Raji (cell line): ENCODE data around the gene CCDC34.

Source experiments
- POLR2A ChIP-seq: IDR thresholded peaks from 2 replicates; pipeline ENCODE4 v1.6.1; 2011; ENCODE audit warnings: low read depth, low read length, control low read depth; ENCODE audit not compliant: insufficient read depth

The CCDC34 gene

GRCh38 chr11:27317751-27318150, 45.3 kb downstream of the CCDC34 start:
- TF ChIP-seq POLR2A = no peak

DNA sequence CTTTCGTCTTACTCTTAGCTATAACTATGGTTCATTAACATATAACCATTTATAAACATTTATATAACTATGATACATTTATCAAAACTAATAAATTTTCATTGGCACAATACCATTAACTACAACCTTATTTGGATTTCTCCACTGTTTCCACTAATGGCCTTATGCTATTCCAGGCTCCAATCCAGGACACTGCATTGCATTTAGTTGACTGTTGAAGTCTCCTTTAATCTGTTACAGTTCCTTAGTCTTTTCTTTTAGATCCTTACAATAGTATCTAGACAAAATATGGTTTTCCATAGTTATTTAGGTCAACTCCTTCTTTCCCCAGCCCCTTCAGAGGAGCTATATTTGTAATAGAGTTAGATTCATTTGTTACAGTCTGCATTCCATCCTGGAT, 47.2 kb downstream of the CCDC34 start:
- no peak for TF ChIP-seq POLR2A

DNA sequence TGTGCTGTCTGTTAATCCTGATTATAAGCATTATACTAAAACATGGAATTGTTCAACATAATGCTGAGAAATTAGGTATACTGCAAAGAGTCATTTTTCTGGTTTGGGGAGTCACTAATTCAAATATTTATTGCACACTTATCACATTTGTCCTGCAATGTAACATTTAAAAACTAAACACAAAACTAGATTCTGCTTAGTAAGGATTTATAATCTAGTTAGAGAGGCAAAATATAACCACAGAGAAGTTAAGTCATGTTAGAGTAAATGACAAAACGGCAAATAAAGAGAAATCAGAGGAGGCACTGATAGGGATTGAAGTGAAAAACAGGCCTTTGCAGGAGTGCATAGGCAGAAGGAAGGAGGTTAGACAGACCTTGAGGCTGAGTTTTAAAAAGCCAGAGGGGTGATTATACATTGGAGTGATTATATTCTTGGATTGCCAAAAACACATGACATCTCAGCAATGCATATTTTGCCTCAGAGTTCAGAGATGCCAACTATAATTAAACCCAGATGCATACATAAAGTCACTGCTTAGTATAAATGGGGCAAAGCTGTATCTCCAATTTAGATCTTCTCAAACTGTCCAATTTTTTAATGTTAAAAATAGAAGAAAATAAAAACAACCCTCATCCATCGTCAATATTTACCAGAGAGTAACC, 49.7 kb downstream of the CCDC34 start:
- no peak for TF ChIP-seq POLR2A

DNA sequence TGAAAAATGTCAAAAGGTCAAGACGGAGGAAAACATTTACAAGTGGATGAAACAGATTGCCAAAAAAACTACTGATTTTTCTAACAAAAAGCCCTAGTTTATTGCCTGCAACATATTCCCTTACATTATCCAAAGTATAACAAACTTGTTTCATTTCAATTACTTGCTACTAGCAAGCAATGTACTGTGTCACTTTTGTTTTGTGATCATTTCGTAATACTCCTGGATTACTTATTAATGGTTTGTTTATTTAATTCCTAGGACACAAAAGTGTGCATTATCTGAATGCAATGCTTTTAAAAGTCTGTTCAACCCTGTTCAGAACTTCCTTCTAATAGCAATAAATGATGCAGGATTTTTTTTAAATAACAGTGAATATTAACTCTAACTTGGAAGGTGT, 50.9 kb downstream of the CCDC34 start:
- no peak for TF ChIP-seq POLR2A

DNA sequence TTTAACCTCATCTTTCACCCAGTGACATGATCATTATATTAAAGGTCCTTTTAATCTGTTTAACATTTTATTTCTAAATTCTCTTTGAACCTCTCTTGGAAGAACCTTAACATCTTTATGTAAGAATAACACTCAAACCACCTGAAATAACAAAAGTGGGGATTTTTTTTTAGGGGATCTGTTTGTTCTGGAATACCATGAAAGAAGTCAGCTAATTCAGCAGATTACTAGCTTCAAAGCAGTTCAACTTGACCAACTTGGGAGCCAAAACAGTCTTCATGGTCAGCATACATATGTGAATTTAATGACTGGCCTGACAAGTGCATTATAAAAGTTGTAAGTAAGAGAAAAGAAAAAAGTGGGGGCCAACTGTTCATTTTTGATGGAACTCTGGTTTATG, 52.3 kb downstream of the CCDC34 start:
- no peak for TF ChIP-seq POLR2A

- no peak for TF ChIP-seq POLR2A
Measured at GRCh38 chr11:27310182-27310581, 52.8 kb downstream of the CCDC34 start.

GRCh38 chr11:27309046-27309445, 54.0 kb downstream of the CCDC34 start:
- no peak for TF ChIP-seq POLR2A

- no peak for TF ChIP-seq POLR2A
Measured at GRCh38 chr11:27307232-27307631, 55.8 kb downstream of the CCDC34 start.

- no peak for TF ChIP-seq POLR2A
Measured at GRCh38 chr11:27305751-27306150, 57.3 kb downstream of the CCDC34 start.

GRCh38 chr11:27304514-27304913, 58.5 kb downstream of the CCDC34 start:
- TF ChIP-seq POLR2A = no peak

DNA sequence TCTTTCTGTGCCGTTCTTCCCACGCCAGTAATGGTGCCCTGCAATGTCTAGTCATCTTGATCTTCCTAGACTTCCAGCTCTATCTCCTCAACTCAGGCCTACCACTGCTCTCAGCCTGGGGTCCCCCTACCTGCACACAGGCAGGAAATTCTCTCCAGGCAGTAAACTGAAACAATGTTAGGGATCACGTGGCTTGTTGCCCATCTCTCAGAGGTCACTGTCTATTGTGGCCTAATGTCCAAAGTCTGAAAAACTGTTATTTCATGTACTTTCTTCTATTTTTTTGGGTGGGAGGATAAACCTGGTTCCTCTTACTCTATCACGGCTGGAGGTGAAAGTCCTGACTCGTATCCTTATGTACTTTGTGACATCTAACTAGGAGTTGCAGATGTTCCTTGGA, 59.1 kb downstream of the CCDC34 start:
- no peak for TF ChIP-seq POLR2A

DNA sequence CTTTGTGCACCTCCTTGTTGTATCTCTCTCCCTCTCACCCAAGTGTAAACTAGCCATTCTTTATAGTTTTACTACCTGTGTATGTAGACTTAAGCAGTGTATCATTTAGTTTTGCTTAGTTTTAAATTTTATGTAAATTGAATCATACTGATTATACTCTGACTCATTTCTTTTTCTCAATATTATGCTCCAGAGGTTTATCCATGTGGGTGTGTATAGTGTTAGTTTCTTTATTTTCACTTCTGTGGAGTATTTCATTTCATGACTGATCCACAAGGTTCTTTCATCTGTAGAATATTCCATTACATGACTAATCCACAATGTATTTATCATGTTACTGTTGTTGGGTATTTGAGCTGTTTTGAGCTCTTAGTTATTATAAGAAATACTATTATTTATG, 62.0 kb downstream of the CCDC34 start:
- TF ChIP-seq POLR2A = no peak

DNA sequence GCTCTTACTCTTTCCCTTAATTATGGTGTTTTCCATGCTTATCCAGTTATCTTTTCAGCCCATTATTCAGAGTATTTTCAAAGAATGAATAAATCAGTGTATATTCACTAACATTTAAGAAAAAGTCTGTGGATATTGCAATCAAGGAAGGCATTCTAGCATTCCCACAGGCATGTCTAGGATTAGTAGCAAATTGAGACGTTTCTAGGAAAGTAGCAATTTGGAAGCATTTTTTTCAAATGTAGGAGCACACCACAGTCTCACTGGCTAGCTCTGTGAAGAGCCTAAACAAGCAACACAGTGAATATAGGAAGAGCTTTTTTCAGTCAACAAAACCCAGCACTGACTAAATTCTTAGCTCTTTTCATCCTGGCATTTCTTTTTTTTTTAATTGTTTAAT, 65.4 kb downstream of the CCDC34 start:
- no peak for TF ChIP-seq POLR2A

DNA sequence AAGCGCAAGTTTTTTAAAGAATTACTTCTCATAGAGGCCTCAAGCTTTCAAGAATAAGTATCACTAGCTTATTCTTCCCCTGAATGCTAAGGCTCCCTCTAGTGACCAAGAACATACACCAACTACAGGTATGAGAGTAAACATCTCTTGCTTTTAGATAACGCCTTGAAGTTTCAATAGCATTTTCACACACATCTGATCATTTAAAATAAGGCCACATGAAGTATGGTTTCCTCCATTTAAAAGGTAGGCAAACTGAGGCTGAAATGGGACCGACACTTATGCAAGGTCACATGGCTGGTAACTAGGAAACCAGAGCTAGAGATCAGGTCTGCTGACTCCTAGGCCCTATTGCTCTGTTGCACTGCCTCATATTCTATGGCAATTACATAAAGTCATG, 66.5 kb downstream of the CCDC34 start:
- TF ChIP-seq POLR2A = no peak

GRCh38 chr11:27295928-27296327, 67.1 kb downstream of the CCDC34 start:
- TF ChIP-seq POLR2A = no peak

GRCh38 chr11:27294654-27295053, 68.4 kb downstream of the CCDC34 start:
- TF ChIP-seq POLR2A = no peak

GRCh38 chr11:27293515-27294417, 69.2 kb downstream of the CCDC34 start:
- TF ChIP-seq POLR2A = no peak

- no peak for TF ChIP-seq POLR2A
Measured at GRCh38 chr11:27292637-27293010, 70.4 kb downstream of the CCDC34 start.
